Raji (cell line): ENCODE data around the gene BAZ1B.

ENCODE experiments used
- POLR2A ChIP-seq: IDR thresholded peaks from 2 replicates; pipeline ENCODE4 v1.6.1; 2011; ENCODE audit warnings: low read depth, low read length, control low read depth; ENCODE audit not compliant: insufficient read depth

Gene BAZ1B

DNA sequence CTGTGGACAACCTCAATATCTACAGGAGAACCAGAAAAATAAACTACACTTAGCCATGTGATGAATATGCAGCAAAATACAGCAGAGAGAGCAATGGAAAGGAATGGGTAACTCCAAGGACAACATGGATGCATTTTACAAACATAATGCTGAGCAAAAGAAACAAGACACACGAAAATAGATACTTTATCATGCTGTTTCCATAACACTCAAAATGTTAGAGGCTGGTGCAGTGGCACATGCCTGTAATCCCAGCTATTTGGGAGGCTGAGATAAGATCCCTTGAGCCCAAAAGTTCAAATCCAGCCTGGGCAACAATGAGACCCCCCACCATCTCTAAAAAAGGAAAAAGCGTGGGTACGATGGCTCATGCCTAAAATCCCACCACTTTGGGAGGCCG, 27.1 kb upstream of the BAZ1B start:
- TF ChIP-seq POLR2A: no peak

DNA sequence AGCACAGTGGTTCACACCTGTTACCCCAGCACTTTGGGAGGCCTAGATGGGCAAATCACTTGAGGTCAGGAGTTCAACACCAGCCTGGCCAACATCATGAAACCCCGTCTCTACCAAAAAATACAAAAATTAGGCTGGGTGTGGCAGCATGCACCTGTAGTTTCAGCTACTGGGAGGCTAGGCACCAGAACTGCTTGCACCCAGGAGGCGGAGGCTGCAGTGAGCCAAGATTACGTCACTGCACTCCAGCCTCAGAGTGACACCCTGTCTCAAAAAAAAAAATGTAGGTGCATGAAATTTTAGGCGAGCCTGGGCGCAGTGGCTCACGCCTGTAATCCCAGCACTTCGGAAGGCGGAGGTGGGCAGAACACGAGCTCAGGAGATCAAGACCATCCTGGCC, 25.7 kb upstream of the BAZ1B start:
- no peak for TF ChIP-seq POLR2A

DNA sequence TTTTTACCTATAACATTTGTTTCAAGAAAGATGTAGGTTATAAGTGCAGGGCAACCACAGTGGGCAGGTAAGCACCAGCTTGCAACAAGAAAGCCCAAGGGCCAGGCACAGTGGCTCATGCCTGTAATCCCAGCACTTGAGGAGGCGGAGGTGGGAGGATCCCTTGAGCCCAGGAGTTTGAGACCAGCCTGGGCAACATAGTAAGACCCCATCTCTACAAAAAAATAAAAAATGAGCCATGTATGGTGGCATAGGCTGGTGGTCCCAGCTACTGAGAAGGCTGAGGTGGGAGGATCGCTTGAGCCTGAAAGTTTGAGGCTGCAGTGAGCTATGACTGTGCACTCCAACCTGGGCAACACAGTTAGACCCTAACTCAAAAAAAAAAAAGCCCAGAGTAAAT, 22.6 kb upstream of the BAZ1B start:
- no peak for TF ChIP-seq POLR2A

DNA sequence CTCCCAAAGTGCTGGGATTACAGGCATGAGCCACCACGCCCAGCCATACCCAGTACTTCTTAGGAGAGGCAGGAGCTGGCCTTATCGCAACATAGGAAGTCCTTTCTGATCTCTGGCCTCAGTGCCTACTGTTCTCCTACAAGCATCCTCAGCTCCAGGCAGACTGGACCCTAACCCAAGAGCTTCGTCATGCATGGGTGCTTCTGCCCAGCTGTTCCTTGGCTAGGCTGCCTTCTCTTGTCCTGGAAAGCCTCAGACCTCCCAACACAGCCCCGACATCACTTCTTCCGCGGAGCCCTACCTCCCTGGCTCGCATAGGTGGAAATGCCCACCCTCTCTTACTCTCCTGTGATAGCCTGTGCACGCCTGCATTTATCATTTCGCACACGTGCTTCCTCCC, 19.6 kb upstream of the BAZ1B start:
- TF ChIP-seq POLR2A: no peak

DNA sequence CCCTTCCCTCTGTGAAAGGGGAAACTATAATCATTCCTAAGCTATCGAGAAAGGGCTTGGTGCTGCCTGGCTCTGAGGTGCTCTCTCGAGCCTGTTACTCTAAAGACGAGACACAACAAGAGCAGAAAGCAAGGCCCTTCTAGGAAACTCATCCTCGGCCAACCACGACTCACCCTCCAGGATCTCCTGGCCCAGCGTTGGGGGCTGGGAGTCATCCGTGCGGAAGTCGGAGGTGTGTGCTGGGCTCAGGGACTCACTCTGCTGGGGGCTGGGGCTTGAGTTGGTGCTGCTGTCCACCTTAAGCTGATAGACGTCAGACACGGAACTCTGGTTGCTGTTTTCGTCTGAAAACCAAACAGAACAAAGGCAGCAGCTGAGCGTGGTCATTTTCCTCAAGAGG, 17.6 kb upstream of the BAZ1B start:
- TF ChIP-seq POLR2A: no peak

DNA sequence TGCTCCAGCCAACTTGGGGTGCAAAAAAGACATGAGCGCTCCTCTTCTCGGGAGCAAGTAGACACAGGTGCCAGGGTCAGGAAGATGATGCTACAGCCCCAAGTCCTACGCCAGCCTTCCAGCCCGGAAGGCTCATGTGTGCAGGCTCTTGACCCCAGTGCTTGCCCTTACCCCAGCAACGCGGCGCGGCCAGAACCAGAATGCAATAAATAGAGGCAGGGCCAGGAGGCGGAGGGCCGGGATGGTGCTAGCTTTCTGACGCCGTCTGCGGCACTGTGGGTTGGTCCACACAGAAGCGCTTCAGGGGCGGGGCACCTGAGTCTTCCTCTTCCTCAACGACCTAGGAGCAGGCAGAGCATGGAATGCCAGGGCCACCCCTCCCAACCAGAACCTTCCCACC, 15.0 kb upstream of the BAZ1B start:
- TF ChIP-seq POLR2A: no peak

DNA sequence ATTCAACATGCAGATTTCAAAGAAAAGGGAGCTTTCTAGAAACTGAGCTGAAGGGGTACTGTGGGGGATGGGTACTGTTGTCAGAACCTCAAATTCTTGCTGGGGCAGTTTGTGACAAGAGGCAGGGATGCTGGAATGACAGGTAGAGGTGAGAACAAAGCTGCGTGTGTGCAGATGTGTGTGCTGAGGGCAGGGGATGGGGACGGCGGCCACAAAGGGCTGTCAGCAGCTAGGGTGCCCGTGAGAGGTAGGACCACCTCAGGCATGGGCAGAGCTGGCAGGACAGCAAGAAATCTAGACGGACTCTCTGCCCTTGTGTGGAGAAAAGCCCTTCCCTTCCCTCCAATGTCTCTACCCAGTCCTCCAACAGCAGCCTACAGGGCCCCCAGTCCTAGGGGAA, 14.4 kb upstream of the BAZ1B start:
- no peak for TF ChIP-seq POLR2A

DNA sequence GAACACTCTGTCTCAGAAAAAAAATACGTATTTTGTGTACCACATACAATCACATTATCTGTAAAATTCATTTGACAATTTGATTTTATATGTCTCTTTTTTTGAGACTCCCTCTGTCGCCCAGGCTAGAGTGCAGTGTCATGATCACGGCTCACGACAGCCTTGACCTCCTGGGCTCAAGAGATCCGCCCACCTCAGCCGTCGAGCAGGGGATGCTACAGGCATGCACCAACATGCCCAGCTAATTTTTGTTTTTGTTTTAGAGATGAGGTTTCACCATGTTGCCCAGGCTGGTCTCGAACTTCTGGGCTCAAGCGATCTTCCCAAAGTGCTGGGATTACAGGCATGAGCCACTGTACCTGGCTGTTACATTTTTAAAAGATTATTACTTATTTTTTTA, 11.6 kb upstream of the BAZ1B start:
- TF ChIP-seq POLR2A: no peak

DNA sequence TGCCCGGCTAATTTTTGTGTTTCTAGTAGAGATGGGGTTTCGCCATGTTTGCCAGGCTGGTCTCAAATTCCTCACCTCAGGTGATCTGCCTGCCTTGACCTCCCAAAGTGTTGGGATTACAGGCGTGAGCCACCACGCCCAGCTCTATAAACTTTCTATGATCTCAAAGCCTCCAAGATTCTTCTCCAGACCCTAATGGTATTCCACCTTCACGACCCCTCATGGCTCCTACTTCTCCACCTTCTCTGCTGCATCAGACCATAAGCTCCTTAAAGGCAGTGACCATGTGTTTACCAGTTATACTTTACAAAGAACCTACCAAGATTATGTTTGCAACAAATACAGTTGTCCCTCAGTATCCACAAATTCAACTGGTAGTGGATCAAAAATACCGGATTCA, 10.1 kb upstream of the BAZ1B start:
- no peak for TF ChIP-seq POLR2A

DNA sequence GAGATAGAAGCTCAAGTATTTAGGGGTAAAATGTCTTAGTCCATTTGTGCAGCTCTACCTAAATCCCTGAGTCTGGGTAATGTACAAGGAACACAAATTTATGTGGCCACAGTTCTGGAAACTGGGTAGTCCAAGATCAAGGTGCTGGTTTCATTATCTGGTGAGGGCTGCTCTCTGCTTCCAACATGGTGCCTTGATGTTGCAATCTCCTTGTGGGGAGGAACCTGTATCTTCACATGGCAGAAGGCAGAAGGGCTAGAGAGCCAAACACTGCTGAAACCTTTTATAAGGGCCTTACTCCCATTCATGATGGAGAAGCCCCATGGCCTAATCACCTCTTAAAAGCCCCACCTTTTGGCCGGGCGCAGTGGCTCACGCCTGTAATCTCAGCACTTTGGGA, 8.7 kb upstream of the BAZ1B start:
- TF ChIP-seq POLR2A: no peak

DNA sequence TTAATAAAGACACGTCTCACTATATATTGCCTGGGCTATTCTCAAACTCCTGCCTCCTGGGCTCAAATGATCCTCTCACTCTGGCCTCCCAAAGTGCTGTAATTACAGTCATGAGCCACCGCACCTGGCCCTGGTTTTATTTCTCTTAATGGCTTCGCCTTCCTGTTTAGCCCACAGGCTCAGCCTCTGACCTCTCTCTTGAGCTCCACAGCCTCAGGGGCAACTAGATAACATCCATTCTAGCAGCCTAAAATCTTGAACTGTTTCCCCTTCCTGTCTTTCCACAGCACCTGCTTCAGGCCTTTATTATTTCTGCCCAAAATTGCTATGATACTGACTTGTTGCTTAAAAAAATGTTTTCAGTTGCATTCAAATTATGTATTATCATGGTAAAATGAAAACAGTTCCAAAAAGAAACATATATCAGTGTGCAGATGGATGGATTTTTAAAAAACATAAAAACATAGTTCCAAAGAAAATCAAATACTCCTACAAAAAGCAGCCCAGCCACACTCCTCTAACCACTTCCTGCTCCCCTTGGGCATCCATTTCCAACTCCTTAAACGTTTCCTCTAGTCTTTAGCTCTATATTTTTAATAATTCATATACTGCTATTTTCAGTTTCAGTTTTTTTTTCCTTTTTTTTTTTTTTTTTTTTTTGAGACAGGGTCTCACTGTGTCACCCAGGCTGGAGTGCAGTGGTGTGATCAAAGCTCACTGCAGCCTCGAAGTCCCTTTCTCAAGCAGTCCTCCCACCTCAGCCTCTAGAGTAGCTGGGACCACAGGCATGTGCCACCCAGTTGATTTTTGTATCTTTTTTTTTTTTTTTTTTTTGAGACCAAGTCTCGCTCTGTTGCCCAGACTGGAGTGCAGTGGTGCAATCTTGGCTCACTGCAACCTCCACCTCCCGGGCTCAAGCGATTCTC, 5.1 kb upstream of the BAZ1B start:
- no peak for TF ChIP-seq POLR2A

DNA sequence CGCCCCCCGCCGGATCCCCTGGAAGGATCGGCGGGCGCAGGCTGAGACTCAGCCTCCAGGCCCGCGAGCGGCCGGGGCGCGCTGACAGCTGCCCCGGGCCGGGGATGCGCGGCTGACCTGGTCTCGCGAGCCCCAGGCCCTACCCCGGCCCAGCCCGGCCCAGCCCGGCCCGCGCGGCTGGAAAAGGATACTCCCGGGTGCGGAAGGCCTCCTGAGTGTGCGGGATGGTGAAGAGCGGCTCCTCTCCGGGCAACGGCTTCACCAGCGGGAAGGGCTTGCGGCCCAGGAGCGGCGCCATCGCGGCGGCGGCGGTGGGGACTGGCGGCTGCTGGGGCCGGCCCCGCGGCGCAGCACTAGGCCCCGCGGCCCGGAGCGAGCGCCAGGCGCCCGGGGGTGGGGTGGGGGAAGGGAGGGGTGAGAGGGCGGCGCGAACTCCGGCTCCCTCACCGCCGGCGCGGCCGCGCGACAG, 423 bp downstream of the BAZ1B start:
- TF ChIP-seq POLR2A: no peak

DNA sequence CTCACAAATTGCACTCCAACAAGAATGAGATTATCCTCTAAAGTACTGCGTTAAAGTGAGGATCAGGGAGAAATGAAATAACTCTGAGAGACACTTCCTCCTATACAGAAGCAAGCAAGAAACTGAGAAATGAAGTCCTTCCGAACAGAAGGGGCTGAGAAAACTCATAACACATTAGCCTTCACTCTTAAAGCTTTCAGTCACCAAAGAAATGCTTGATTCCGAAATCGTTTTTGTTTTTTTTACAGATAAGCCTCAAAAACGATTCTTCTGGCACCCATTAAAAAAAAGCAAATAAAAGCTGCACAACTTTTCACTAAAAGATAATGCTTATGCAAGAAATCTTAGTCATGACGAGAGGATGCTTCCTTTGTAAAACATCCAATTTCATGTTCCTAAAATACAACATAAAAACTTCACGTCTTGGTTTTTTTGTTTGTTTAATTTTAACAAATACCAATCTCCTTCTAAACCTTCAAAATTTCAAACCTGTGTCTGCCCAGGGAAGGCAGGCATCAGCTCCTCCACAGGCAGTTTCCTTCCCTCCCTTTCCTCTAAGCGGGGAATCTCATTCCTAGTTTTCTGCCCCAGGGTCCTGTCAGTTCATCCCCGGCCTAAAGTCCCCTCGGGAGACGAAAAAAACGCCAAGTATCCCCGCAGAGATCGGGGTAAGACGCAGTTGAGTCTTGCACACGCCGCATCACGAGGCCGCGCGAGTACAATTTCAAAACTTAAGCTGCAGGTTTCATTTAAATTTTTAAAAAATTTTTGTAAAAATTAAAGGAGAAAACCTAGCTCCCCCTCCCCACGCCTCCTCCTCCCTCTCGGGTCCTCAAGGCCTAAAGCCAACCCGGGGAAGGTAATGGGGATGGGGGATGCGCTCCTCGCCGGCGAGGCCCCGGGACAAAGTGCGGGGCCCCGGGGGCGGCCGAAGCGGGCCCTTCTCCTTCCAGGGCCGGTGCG, 1.1 kb downstream of the BAZ1B start:
- TF ChIP-seq POLR2A: no peak

DNA sequence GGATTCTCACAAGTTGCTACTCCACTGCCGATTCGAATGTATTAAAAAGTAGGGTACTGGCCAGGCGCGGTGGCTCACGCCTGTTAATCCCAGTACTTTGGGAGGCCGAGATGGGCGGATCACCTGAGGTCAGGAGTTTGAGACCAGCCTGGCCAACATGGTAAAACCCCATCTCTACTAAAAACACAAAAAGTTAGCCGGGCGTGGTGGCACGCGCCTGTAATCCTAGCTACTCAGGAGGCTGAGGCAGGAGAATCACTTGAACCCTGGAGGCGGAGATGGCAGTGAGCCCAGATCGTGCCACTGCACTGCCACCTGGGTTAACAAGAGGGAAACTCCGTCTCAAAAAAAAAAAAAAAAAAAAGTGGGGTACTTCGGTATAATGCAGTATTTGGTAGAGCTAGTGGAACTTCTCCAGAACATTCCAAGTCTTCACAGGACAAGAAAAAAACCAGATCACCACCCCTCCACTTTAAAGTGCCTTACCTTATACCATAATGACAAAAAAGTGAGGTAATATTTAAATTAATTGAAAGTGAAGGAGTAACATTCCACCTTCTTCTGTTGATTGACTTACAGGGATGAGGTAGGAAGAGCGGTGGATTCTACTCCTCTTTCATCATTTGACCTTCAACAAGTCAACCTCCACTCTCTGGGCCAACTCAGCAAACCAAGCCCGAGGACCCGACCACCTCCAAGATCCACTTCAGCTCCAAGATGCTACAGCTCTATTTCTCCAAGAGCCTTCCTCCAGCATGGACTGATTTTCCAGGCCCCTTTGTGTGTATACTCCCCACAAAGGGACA, 2.0 kb downstream of the BAZ1B start:
- no peak for TF ChIP-seq POLR2A

DNA sequence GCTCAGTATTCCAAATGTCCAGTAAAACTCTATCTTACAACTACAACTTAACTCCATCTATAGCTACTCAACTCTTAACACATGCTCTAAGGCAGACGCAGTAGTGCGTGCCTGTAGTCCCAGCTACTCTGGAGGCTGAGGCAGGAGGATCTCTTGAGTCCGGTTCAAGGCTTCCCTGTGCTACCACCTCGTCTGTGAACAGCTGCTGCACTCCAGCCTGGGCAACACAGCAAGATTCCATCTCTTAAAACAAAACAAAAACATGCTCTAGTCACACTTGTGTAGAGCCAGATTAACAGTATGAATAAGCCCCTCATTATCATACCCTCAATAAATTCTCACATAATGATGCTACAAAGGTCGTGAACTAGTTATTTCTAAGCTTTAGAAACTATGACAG, 3.6 kb downstream of the BAZ1B start:
- no peak for TF ChIP-seq POLR2A

DNA sequence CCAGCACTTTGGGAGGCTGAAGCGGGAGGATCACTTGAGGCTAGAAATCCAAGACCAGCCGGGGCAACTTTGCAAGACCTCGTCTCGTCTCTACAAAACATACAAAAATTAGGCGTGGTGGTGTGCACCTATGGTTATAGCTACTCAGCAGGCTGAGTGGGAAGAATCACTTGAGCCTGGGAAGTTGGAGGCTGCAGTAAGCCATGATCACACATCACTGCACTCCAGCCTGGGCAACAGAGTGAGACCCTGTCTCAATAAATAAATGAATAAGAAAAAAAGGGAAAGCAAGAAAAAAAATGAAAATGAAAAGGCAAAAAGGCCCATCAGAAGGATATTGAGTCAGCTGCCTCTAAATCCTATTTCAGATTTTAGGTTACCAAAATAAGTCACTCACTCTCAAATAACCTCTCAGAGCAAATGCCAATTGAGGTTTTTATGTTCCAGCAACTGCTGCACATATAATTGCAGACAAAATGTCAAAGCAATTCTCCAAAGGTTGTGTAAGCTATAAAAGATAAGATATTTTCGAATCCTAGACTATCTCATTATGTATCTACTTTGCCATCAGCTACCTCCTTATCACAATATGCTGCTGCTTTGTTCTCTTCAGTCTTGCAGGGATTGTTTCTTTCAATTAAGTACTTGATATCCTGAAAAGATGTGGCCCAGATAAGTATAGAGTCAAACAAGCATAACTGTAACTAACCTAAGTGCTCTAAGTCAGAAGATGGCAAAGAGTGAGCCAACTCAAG, 4.7 kb downstream of the BAZ1B start:
- TF ChIP-seq POLR2A: no peak
